MCF 10A (cell line): ENCODE results near the gene FOXP1. TPM values are rescaled to one million over a fixed set of nuclear protein-coding genes. Genes with fewer than 3 reads are reported as not detected.

Source experiments
- BruUV-seq: library from RNA; stranded (reverse); fragments of 400-500 nt; replicated peaks from 2 replicates; lab custom pipeline; 2021; lab: Mats Ljungman, UMichigan
- CTCF ChIA-PET: fragments of 300-600 bp; sonication (Branson Sonifier 250); formaldehyde crosslinking; extraction: SDS; loops from one replicate; lab custom pipeline; 2021; ENCODE audit warnings: antibody characterized with exemption, inconsistent platforms; lab: Yijun Ruan, JAX
- POLR2A ChIA-PET: fragments of 300-600, 350-650 bp; sonication (Branson Sonifier 250); formaldehyde crosslinking; extraction: SDS; loops from one replicate; lab custom pipeline; 2020; ENCODE audit warnings: antibody characterized with exemption, inconsistent platforms; lab: Yijun Ruan, JAX
- DNase-seq: peaks from one replicate; pipeline ENCODE4 v3.0.0-alpha.2; 2018; ENCODE audit not compliant: unreplicated experiment
- H3K27ac Mint-ChIP-seq: one replicate; pipeline ENCODE4 v1.8.0; 2022; ENCODE audit warnings: mild to moderate bottlenecking, low read depth, mixed read lengths; ENCODE audit not compliant: unreplicated experiment
- H3K27me3 Mint-ChIP-seq: one replicate; pipeline ENCODE4 v1.8.0; 2022; ENCODE audit warnings: mixed read lengths; ENCODE audit not compliant: insufficient read depth, unreplicated experiment
- H3K36me3 Mint-ChIP-seq: one replicate; pipeline ENCODE4 v1.8.0; 2022; ENCODE audit warnings: mild to moderate bottlenecking, moderate library complexity, mixed read lengths; ENCODE audit not compliant: insufficient read depth, unreplicated experiment
- H3K4me1 Mint-ChIP-seq: one replicate; pipeline ENCODE4 v1.8.0; 2022; ENCODE audit warnings: mixed read lengths; ENCODE audit not compliant: insufficient read depth, unreplicated experiment
- H3K4me3 Mint-ChIP-seq: one replicate; pipeline ENCODE4 v1.8.0; 2022; ENCODE audit warnings: mild to moderate bottlenecking, moderate library complexity, mixed read lengths; ENCODE audit not compliant: unreplicated experiment
- H3K9me3 Mint-ChIP-seq: one replicate; pipeline ENCODE4 v1.8.0; 2022; ENCODE audit warnings: mixed read lengths; ENCODE audit not compliant: unreplicated experiment
- intact Hi-C: fragments of 100-400 bp; cut with micrococcal nuclease; formaldehyde crosslinking; loops from 2 replicates; pipeline ENCODE4 v1.14.1; 2022
- total RNA-seq: library from RNA; stranded (reverse); gene quantifications from 2 replicates; pipeline ENCODE4 v1.2.3, GENCODE V29; 2022
- TF ChIP-seq, protein P1 (sequence below): fragments of 200-600 bp; IDR thresholded peaks from one replicate; pipeline ENCODE4 v1.8.0; 2022; ENCODE audit warnings: antibody characterized with exemption, mild to moderate bottlenecking; ENCODE audit not compliant: unreplicated experiment

Gene FOXP1
- total RNA-seq, 1 experiment from 2014 or later: 49.0 TPM

DNA sequence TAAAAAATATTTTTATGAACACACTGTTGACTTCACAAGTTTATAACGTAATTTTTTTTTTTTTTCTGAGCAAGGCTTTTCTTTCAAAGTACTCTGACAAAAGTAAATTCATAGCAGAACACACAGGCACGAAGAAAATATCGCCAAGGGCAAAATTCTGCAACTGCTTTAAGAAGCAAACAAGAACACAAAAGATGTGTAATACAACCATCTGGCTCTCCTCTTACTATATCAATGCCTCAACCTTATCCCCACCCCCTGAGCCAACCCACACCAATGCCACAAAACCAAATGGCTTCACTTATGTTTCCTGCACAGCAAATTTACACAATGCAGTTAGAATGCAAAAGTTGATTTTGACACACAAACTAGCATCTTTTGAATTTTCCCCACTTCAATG is 274.2 kb downstream of the FOXP1 start:
- no peak overlapping the region for H3K4me3 Mint-ChIP-seq
- ChIA-PET POLR2A (interaction anchor here (0.5 to 0.7 kb wide), 2 partner anchors 30 to 55 kb away, joined by 4 read pairs; no protein-coding TSS in a partner anchor), CTCF (no interaction called here)
- H3K9me3 Mint-ChIP-seq: no peaks in the 10 kb centered on the region
- BruUV-seq: no TSS peak
- TF ChIP-seq, protein P1, sequence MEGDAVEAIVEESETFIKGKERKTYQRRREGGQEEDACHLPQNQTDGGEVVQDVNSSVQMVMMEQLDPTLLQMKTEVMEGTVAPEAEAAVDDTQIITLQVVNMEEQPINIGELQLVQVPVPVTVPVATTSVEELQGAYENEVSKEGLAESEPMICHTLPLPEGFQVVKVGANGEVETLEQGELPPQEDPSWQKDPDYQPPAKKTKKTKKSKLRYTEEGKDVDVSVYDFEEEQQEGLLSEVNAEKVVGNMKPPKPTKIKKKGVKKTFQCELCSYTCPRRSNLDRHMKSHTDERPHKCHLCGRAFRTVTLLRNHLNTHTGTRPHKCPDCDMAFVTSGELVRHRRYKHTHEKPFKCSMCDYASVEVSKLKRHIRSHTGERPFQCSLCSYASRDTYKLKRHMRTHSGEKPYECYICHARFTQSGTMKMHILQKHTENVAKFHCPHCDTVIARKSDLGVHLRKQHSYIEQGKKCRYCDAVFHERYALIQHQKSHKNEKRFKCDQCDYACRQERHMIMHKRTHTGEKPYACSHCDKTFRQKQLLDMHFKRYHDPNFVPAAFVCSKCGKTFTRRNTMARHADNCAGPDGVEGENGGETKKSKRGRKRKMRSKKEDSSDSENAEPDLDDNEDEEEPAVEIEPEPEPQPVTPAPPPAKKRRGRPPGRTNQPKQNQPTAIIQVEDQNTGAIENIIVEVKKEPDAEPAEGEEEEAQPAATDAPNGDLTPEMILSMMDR: no peak
- intact Hi-C loops: no loop called here
- no peak for DNase-seq
- H3K27me3 Mint-ChIP-seq: no peaks in the 10 kb centered on the region
- H3K4me1 Mint-ChIP-seq: peaks cover 21% of the 10 kb centered on the region
- H3K27ac Mint-ChIP-seq: no peak overlapping the region
- H3K36me3 Mint-ChIP-seq: no peaks in the 10 kb centered on the region

DNA sequence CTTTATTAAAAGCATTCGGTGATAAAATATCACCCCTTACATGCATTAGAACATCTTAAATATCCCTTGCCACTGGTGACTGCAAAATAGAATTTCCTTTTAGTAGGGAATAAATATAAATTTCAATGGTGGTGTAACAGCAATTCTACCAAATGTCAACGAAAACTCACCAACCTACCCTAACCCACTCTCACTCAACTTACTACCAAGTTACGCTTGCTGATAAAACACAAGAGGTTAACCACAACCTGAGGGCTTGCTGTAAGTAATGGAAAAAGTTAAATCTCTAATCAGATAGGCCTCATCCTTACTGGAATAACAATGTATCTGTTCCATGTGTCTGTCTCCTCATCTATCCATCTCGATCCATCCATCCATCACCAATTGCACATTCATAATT is 274.7 kb downstream of the FOXP1 start:
- ChIA-PET POLR2A (interaction anchor here (0.7 kb wide), 1 partner anchor 54 kb away, joined by 4 read pairs; no protein-coding TSS in a partner anchor), CTCF (interaction anchor here (0.5 kb wide), 1 partner anchor 372 kb away, joined by 3 read pairs; no protein-coding TSS in a partner anchor)
- Mint-ChIP-seq H3K9me3 (no peaks in the 10 kb centered on the region), H3K36me3 (no peaks in the 10 kb centered on the region), H3K4me1 (peaks cover 21% of the 10 kb centered on the region), H3K4me3 (no peak overlapping the region), H3K27ac (no peak overlapping the region), H3K27me3 (no peaks in the 10 kb centered on the region)
- intact Hi-C loops: no loop called here
- no TSS peak for BruUV-seq
- DNase-seq: no peak
- TF ChIP-seq, protein P1: no peak

DNA sequence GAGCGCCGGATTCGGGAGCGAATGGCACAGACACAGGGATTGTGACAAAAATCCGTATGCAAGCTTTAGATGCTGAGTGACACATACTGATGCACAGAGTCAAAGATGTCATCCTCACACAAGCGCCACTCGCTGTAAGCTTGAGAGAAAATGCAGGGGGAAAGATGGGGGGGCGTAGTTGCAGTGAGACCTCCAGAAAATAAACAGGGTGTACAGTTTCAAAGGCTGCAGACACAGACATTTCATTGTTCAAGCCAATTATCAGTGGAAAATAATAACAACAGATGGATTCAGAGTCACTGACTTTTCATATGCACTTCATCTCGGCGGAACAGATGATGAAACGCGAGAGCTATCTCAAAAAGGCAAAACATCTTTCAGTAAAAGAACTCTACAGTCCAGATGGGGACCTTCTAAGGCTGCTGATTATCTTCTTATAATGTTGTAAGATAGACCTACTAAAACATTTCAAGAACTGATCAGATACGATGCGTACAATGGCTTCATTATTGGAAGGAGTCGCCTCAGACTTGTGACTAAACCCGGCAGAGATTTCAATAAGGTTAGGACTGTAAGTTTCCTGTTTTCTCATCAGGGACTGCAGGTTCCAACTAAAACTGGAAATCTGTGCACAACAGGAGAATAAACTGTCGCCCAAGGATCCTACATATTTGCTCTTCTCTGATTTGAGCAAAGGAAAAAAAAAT is 275.4 kb downstream of the FOXP1 start:
- no TSS peak for BruUV-seq
- no peak for DNase-seq
- Mint-ChIP-seq H3K9me3 (no peaks in the 10 kb centered on the region), H3K27me3 (no peaks in the 10 kb centered on the region), H3K27ac (no peak overlapping the region), H3K36me3 (no peaks in the 10 kb centered on the region), H3K4me3 (no peak overlapping the region), H3K4me1 (peaks cover 21% of the 10 kb centered on the region)
- TF ChIP-seq, protein P1: no peak
- intact Hi-C loops: no loop called here
- CTCF ChIA-PET: interaction anchor here (0.5 to 0.7 kb wide), 5 partner anchors 10 to 373 kb away, joined by 3 to 4 read pairs (median 3); partner anchors contain the start of gene FOXP1
- POLR2A ChIA-PET: no interaction called here
